Right ventricle myocardium inferior (tissue), 1 donor: ENCODE data around the gene EIF3C. TPM values are rescaled to one million over a fixed set of nuclear protein-coding genes. Genes with fewer than 3 reads are reported as not detected.
"Not testable (repeated sequence)": the region's sequence is repeated elsewhere in the genome, so short reads cannot be mapped to it uniquely, and the experiment has no call there.

Experiments used
- ATAC-seq: fragments of 200-7000 bp; cut with Tn5 transposase; one replicate; pipeline ENCODE4 v1.9.1; 2020; ENCODE audit warnings: mild to moderate bottlenecking, moderate library complexity
- DNase-seq: peaks from one replicate; pipeline ENCODE4 v3.0.0; 2021; ENCODE audit errors: missing footprints
- intact Hi-C: fragments of 100-400 bp; cut with DNase I; formaldehyde crosslinking; loops from one replicate; pipeline ENCODE4 v1.11.0; 2022
- long read RNA-seq: library from polyadenylated mRNA; unstranded; transcript quantifications from one replicate; pipeline ENCODE4 v2.0.0, GENCODE V29; 2021
- total RNA-seq: library from RNA; stranded (reverse); fragmentation: NEBNext Ultra II Directional; extraction: Animal tissue kit (Norgen Biotek cat#: 25700); gene quantifications from one replicate; pipeline ENCODE4 v1.2.1, GENCODE V29; 2021
- donor health status: DM: no; HTN: yes; CAD: no; lungs with severe emphysema.

EIF3C gene
- total RNA-seq: 357 TPM
- long read RNA-seq, transcript EIF3C-211 (20 exons, 2,986 nt): minor isoform, 9 of 310 reads
- long read RNA-seq, transcript EIF3C-201 (21 exons, 3,145 nt): major isoform, 257 of 310 reads
- long read RNA-seq, partial matches to known transcripts: 30 of 310 reads
- long read RNA-seq, other reads (novel, unspliced or antisense): 9 of 310 reads

- intact Hi-C loops, DNase-seq: not testable (repeated sequence)
- peak; percentile 99 for ATAC-seq
These were observed at the start of gene EIF3C for GRCh38 chr16:28711220-28712083. TSS of gene EIF3C (plus strand) at chr16:28711464. CDS start at chr16:28711687, 223 bp downstream.

- DNase-seq, intact Hi-C loops, ATAC-seq: not testable (repeated sequence)
These were observed 45.0 kb upstream of the EIF3C start for GRCh38 chr16:28666264-28666663.

- DNase-seq, ATAC-seq, intact Hi-C loops: not testable (repeated sequence)
These were observed 43.8 kb upstream of the EIF3C start for GRCh38 chr16:28667480-28667879.

GRCh38 chr16:28668199-28668598, 43.1 kb upstream of the EIF3C start:
- DNase-seq, intact Hi-C loops, ATAC-seq: not testable (repeated sequence)

- DNase-seq, intact Hi-C loops: not testable (repeated sequence)
- ATAC-seq: peak; percentile 98
These were observed 22.8 kb upstream of the EIF3C start for GRCh38 chr16:28688327-28688952.

GRCh38 chr16:28689425-28689824, 21.8 kb upstream of the EIF3C start:
- ATAC-seq, DNase-seq, intact Hi-C loops: not testable (repeated sequence)

GRCh38 chr16:28691722-28692121, 19.5 kb upstream of the EIF3C start:
- ATAC-seq, DNase-seq, intact Hi-C loops: not testable (repeated sequence)

- DNase-seq, intact Hi-C loops, ATAC-seq: not testable (repeated sequence)
These were observed 17.9 kb upstream of the EIF3C start for GRCh38 chr16:28693257-28693950.

- intact Hi-C loops, ATAC-seq, DNase-seq: not testable (repeated sequence)
These were observed 11.5 kb upstream of the EIF3C start for GRCh38 chr16:28699792-28700191.

- DNase-seq: peak; percentile 17
- intact Hi-C loops, ATAC-seq: not testable (repeated sequence)
These were observed 10.9 kb upstream of the EIF3C start for GRCh38 chr16:28700349-28700748.

- intact Hi-C loops, ATAC-seq, DNase-seq: not testable (repeated sequence)
These were observed 9.9 kb upstream of the EIF3C start for GRCh38 chr16:28701384-28701783.

GRCh38 chr16:28704246-28704645, 7.0 kb upstream of the EIF3C start:
- ATAC-seq, DNase-seq, intact Hi-C loops: not testable (repeated sequence)

- ATAC-seq, DNase-seq, intact Hi-C loops: not testable (repeated sequence)
These were observed 11.8 kb downstream of the EIF3C start for GRCh38 chr16:28722852-28723650.

GRCh38 chr16:28731253-28731652, 20.0 kb downstream of the EIF3C start:
- ATAC-seq, intact Hi-C loops, DNase-seq: not testable (repeated sequence)

- peak; percentile 70 for ATAC-seq
- DNase-seq, intact Hi-C loops: not testable (repeated sequence)
These were observed 21.3 kb downstream of the EIF3C start for GRCh38 chr16:28732455-28733124.

GRCh38 chr16:28739787-28740186, 28.5 kb downstream of the EIF3C start:
- peak; percentile 34 for ATAC-seq
- intact Hi-C loops, DNase-seq: not testable (repeated sequence)

GRCh38 chr16:28740631-28741030, 29.4 kb downstream of the EIF3C start:
- DNase-seq, intact Hi-C loops: not testable (repeated sequence)
- ATAC-seq: peak; percentile 23
